Measurements from ENCODE around the gene RNF213. TPM values are rescaled to one million over a fixed set of nuclear protein-coding genes. Genes with fewer than 3 reads are reported as not detected.

RNF213 gene
- total RNA-seq, 1 donor from 2014 or later: 25.6 TPM

DNA sequence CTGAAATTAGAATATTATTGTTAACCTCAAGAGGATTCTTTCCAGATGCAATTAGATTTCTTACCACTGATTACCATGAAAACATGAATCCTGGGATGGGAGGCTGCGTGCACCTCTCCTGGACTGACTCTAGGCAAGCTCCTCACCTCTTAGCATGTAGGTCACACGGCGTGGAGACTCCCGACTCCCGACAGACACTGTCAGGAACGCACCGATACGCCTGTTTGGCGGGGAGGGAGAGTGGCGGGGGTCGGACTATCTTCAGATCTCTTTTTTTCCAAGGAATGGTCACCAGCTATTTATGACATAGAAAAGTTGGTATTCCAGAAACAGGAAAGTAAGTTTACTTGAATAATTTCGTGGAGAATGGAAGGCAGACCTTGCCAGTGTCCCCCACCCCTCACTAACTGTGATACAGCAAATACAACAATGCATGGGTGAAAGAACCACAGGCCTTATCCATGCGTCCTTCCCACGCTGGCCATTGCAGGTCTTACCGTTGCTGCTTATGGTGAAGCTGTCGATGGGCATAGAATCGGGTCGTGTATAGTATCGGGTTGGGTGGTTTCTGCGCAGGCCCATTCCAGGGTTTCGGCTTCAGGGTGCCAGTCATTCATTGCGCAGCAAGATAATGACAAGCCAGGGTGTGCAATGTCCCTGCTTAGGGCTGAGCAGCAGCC, 91.7 kb downstream of the RNF213 start:
- intact Hi-C loops (cut with micrococcal nuclease): no loop called here
- TF ChIP-seq, protein P1, sequence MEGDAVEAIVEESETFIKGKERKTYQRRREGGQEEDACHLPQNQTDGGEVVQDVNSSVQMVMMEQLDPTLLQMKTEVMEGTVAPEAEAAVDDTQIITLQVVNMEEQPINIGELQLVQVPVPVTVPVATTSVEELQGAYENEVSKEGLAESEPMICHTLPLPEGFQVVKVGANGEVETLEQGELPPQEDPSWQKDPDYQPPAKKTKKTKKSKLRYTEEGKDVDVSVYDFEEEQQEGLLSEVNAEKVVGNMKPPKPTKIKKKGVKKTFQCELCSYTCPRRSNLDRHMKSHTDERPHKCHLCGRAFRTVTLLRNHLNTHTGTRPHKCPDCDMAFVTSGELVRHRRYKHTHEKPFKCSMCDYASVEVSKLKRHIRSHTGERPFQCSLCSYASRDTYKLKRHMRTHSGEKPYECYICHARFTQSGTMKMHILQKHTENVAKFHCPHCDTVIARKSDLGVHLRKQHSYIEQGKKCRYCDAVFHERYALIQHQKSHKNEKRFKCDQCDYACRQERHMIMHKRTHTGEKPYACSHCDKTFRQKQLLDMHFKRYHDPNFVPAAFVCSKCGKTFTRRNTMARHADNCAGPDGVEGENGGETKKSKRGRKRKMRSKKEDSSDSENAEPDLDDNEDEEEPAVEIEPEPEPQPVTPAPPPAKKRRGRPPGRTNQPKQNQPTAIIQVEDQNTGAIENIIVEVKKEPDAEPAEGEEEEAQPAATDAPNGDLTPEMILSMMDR (IDR thresholded peaks at IDR 0.05; ENCODE audit: borderline replicate concordance): no peak
- no peak for DNase-seq
- Histone ChIP-seq H3K4me3 (no peak overlapping the region), H3K27ac (replicated peaks) (no peak overlapping the region), H3K4me1 (no peaks in the 10 kb centered on the region), H3K36me3 (peaks cover 93% of the 10 kb centered on the region), H3K27me3 (ENCODE audit: low read depth) (no peaks in the 10 kb centered on the region), H3K9me3 (replicated peaks) (no peaks in the 10 kb centered on the region)

GRCh38 chr17:80352991-80353665, 92.5 kb downstream of the RNF213 start:
- Histone ChIP-seq H3K27ac (replicated peaks) (no peak overlapping the region), H3K36me3 (peaks cover 93% of the 10 kb centered on the region), H3K4me3 (no peak overlapping the region), H3K27me3 (ENCODE audit: low read depth) (no peaks in the 10 kb centered on the region), H3K9me3 (replicated peaks) (no peaks in the 10 kb centered on the region), H3K4me1 (no peaks in the 10 kb centered on the region)
- intact Hi-C loops (cut with micrococcal nuclease): no loop called here
- TF ChIP-seq, protein P1 (IDR thresholded peaks at IDR 0.05; ENCODE audit: borderline replicate concordance): no peak
- no peak for DNase-seq

GRCh38 chr17:80353718-80354275, 93.1 kb downstream of the RNF213 start:
- TF ChIP-seq, protein P1 (IDR thresholded peaks at IDR 0.05; ENCODE audit: borderline replicate concordance): no peak

GRCh38 chr17:80354336-80354735, 93.7 kb downstream of the RNF213 start:
- H3K36me3 ChIP-seq: peaks cover 92% of the 10 kb centered on the region
- H3K4me3 ChIP-seq: no peak overlapping the region
- H3K4me1 ChIP-seq: no peaks in the 10 kb centered on the region
- intact Hi-C loops (cut with micrococcal nuclease): no loop called here
- no peak overlapping the region for H3K27ac ChIP-seq (replicated peaks)
- DNase-seq: no peak
- no peaks in the 10 kb centered on the region for H3K27me3 ChIP-seq (ENCODE audit: low read depth)
- TF ChIP-seq, protein P1 (IDR thresholded peaks at IDR 0.05; ENCODE audit: borderline replicate concordance): no peak
- no peaks in the 10 kb centered on the region for H3K9me3 ChIP-seq (replicated peaks)

More at GRCh38 chr17:80353718-80354275, 93.1 kb downstream of the RNF213 start:
- no peak overlapping the region for H3K27ac ChIP-seq (replicated peaks)
- peaks cover 93% of the 10 kb centered on the region for H3K36me3 ChIP-seq
- DNase-seq: no peak
- no peaks in the 10 kb centered on the region for H3K27me3 ChIP-seq (ENCODE audit: low read depth)
- intact Hi-C loops (cut with micrococcal nuclease): no loop called here
- no peaks in the 10 kb centered on the region for H3K9me3 ChIP-seq (replicated peaks)
- H3K4me3 ChIP-seq: no peak overlapping the region
- no peaks in the 10 kb centered on the region for H3K4me1 ChIP-seq

DNA sequence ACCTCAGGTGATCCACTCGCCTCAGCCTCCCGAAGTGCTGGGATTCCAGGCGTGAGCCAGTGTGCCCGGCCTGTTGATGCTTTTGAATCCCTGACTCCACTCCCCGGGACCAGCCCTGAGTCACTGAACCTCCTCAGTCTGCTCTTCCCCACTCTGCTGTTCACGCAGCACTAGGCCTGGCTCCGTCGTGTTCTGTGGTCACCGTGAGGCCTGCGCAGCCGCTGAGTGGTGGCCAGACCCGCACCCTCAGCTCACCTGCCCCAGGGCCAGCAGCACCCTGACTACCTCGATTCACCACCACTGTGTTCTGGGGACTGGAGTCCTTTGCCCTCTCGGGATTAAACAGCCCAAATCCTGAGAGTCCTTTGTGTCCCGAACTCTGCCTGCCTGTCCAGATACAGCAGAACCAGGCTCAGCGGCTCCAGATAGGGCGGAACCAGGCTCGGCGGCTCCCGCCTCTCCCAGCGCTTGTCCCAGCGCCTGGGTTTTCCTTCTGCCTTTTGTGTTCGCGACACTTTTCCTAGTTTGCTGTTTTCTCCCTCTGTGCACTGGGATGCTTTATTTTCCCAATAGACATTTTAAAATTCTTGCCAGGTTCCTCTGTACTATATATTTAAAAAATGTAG, 95.7 kb downstream of the RNF213 start:
- H3K36me3 ChIP-seq: peaks cover 91% of the 10 kb centered on the region
- no peaks in the 10 kb centered on the region for H3K4me1 ChIP-seq
- H3K9me3 ChIP-seq (replicated peaks): no peaks in the 10 kb centered on the region
- TF ChIP-seq, protein P1 (IDR thresholded peaks at IDR 0.05; ENCODE audit: borderline replicate concordance): no peak
- DNase-seq: no peak
- no peak overlapping the region for H3K27ac ChIP-seq (replicated peaks)
- no peaks in the 10 kb centered on the region for H3K27me3 ChIP-seq (ENCODE audit: low read depth)
- intact Hi-C loops (cut with micrococcal nuclease): no loop called here
- no peak overlapping the region for H3K4me3 ChIP-seq

All from left ventricle myocardium inferior (tissue), 1 donor.